Keratinocyte (primary cell): ENCODE data around the gene LONP1.

Source experiments
- EZH2 ChIP-seq: IDR thresholded peaks from one replicate; pipeline ENCODE4 v1.6.1; 2012; ENCODE audit warnings: inconsistent platforms, mild to moderate bottlenecking, low read length, moderate library complexity
- TF ChIP-seq, protein P1 (sequence below), 3 experiments: IDR thresholded peaks in 1 of 3; conservative IDR thresholded peaks in 1 of 3; optimal IDR thresholded peaks in 1 of 3; 2 replicates in 2 of 3; 3 replicates in 1 of 3; pipeline versions ENCODE3 to v1.5.1; 2011; ENCODE audit warnings: low read length in 3 of 3, mild to moderate bottlenecking in 3 of 3, moderate library complexity in 2 of 3, control low read depth in 1 of 3, inconsistent platforms in 1 of 3; ENCODE audit not compliant: insufficient read depth in 2 of 3; ENCODE audit errors: extremely low read depth in 1 of 3

DNA sequence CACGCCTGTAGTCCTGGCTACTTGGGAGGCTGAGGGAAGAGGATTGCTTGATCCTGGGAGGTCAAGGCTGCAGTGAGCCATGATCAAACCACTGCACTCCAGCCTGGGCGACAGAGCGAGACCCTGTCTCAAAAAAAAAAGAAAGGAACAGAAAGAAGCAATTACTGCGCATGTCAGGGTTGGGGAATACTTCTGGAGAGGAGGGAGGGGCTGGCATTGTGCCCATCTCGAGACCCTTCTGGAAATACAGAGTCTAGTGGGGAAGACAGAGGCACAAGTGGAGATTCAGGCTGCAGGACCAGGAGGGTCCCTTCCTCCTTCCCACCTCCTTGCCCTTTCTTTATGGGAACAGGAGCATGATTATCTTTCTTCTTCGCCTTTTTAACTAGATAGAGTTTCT lies 33.8 kb upstream of the LONP1 start:
- TF ChIP-seq EZH2 = no peak
- TF ChIP-seq, protein P1, sequence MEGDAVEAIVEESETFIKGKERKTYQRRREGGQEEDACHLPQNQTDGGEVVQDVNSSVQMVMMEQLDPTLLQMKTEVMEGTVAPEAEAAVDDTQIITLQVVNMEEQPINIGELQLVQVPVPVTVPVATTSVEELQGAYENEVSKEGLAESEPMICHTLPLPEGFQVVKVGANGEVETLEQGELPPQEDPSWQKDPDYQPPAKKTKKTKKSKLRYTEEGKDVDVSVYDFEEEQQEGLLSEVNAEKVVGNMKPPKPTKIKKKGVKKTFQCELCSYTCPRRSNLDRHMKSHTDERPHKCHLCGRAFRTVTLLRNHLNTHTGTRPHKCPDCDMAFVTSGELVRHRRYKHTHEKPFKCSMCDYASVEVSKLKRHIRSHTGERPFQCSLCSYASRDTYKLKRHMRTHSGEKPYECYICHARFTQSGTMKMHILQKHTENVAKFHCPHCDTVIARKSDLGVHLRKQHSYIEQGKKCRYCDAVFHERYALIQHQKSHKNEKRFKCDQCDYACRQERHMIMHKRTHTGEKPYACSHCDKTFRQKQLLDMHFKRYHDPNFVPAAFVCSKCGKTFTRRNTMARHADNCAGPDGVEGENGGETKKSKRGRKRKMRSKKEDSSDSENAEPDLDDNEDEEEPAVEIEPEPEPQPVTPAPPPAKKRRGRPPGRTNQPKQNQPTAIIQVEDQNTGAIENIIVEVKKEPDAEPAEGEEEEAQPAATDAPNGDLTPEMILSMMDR (optimal IDR thresholded peaks at IDR 0.05 in 1 of 3, IDR thresholded peaks at IDR 0.05 in 1 of 3, conservative IDR thresholded peaks at IDR 0.05 in 1 of 3; ENCODE audit: extremely low read depth in 1 of 3, insufficient read depth in 2 of 3, low read length in 3 of 3) = no peak
